Coronary artery (tissue), 2 donors: ENCODE results near the gene PRRG3.
A peak's percentile ranks its signal among the peaks of the same experiment; 100 is the strongest.

Source experiments
- DNase-seq: peaks from one replicate; pipeline ENCODE4 v3.0.0-alpha.2; 2017; ENCODE audit warnings: low spot score
- H3K27ac ChIP-seq, 2 donors: fragments of 200-600 bp; sonication (generic); one replicate each; pipeline ENCODE4 v1.5.1; 2016 to 2019
- H3K4me3 ChIP-seq: fragments of 200-600 bp; sonication (generic); 2 replicates; pipeline ENCODE4 v1.5.1; 2016; ENCODE audit warnings: mild to moderate bottlenecking, moderate library complexity
- TF ChIP-seq, protein P1 (sequence below): fragments of 200-600 bp; sonication (generic); IDR thresholded peaks from one replicate; pipeline ENCODE4 v1.5.1; 2019; ENCODE audit warnings: antibody characterized with exemption

The PRRG3 gene

DNA sequence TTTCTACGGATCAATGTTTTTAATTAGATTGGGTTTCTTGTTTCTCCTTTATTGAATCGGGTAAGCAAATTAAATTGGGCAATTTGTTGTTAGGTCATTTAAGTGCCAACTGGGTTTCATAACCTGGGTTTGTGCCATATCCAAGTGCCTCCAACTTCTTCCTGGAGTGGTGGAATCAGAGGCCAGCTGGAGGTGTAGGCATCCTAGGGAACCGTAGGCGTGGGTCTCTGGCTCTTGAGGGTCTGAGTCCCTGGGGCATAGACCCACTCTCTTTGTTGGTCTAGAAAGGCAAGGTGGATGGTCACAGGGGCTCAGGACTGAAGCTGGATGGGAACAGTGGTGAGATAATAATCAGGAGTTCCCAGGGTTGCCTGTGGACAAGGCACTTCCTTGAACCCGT, 57.6 kb downstream of the PRRG3 start:
- no peak for DNase-seq
- Histone ChIP-seq H3K27ac (no peak overlapping the region), H3K4me3 (no peak overlapping the region)
- TF ChIP-seq, protein P1, sequence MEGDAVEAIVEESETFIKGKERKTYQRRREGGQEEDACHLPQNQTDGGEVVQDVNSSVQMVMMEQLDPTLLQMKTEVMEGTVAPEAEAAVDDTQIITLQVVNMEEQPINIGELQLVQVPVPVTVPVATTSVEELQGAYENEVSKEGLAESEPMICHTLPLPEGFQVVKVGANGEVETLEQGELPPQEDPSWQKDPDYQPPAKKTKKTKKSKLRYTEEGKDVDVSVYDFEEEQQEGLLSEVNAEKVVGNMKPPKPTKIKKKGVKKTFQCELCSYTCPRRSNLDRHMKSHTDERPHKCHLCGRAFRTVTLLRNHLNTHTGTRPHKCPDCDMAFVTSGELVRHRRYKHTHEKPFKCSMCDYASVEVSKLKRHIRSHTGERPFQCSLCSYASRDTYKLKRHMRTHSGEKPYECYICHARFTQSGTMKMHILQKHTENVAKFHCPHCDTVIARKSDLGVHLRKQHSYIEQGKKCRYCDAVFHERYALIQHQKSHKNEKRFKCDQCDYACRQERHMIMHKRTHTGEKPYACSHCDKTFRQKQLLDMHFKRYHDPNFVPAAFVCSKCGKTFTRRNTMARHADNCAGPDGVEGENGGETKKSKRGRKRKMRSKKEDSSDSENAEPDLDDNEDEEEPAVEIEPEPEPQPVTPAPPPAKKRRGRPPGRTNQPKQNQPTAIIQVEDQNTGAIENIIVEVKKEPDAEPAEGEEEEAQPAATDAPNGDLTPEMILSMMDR = no peak

DNA sequence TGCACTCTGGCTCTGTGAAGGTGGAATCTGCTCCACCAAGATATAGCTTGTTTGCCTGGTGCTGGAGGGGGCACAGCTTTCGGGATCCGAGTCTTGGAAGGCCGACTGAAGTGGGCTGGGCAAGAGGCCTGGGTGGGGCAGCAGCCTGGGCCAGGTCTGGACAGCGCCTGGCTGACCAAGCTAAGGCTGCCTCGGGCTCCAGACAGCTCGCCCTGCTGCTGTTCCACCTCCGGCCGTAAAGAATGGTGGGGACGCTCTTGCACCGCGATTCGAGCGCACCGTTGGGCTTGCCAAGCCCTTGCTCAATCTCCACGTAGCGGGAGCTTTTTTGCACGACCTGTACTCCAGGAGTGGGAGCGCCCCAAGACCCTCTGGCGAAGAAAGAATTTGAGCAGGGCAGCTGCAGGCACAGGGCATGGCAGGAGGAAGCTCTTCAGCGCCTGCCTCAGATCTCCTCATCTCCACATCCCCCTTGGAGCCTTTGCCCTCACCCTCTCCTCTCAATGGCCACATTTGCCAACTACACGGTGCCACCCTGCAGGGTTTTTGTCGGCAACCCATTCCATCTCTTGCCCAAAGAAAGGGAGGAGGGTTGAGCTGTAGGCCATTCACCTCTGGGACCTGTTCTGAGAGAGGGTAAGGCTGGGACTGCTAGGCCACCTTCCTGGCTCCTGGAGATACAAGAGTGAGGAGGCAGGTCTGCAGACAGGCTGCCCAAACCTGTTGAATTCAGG, 58.2 kb downstream of the PRRG3 start:
- no peak for DNase-seq

DNA sequence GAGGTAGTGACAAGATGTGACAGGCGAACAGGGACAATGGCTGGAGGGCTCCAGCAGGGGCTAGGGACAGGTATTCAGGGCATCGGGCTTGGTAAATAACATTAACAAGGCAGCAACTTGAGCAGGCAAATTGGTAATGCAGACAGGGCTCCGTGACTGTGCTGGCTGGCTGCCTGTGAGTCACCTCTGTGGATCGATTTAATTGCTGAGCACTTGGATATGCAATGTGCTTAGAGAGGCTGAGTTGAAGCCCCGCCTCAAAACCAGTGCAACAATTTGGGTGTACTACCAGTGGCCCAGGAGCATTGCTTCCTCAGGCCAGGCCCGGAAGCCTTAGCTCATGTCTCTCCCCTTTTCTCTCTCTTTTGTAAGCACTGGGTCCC, 58.8 kb downstream of the PRRG3 start:
- no peak for DNase-seq
- TF ChIP-seq, protein P1 = no peak
- no peak overlapping the region for H3K4me3 ChIP-seq
- no peak overlapping the region for H3K27ac ChIP-seq

More for the DNA sequence above, 58.2 kb downstream of the PRRG3 start:
- no peak overlapping the region for H3K4me3 ChIP-seq
- TF ChIP-seq, protein P1 = peak; percentile 19
- no peak overlapping the region for H3K27ac ChIP-seq

DNA sequence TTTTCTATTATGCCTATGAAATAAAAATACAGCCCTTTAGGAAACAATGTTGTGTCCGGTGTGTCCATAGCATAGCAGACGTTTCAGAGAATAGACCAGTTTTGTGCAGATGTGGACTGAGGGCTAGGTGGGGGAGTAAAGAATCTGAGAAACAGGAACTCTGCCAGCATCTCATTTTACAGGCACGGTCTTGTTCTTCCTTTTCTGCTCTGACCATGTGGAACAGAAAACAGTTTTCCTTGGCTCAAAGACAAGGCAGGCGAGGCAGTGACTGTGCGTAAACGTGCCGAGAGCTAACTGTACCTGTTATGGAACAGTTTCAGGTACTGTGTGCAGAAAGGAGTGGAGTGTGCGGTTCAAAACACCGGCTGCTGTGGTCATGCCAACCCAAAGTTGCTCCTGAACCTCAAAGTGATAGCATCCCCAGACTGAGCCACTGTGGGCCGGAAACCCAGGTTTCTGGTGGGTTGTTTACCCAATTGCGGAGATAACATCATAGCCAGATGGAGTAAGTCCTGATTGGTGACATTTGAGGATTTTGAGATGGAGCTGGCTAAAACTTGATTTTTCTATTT, 59.5 kb downstream of the PRRG3 start:
- Histone ChIP-seq H3K4me3 (no peak overlapping the region), H3K27ac (no peak overlapping the region)
- DNase-seq = no peak
- TF ChIP-seq, protein P1 = no peak
